ENCODE data around the gene DNAJC13. TPM values are rescaled to one million over a fixed set of nuclear protein-coding genes. Genes with fewer than 3 reads are reported as not detected.

The DNAJC13 gene
- total RNA-seq, 2 donors from 2014 or later: 36.3 to 39.5 TPM

- H3K36me3 Mint-ChIP-seq (ENCODE audit: insufficient read depth in 2 of 2): peaks cover 2 to 22% of the 10 kb centered on the region in 2 donors
- ATAC-seq (replicated peaks in 1 of 2) (no peak), DNase-seq (no peak)
- no peaks in the 10 kb centered on the region for H3K4me1 Mint-ChIP-seq (ENCODE audit: low read depth)
- H3K4me3 Mint-ChIP-seq: no peak overlapping the region
- H3K9me3 Mint-ChIP-seq: no peaks in the 10 kb centered on the region
- no peak overlapping the region for H3K27ac Mint-ChIP-seq
- no peaks in the 10 kb centered on the region for H3K27me3 Mint-ChIP-seq (ENCODE audit: low read depth)
Observed at GRCh38 chr3:132456136-132456535, 38.8 kb downstream of the DNAJC13 start.

DNA sequence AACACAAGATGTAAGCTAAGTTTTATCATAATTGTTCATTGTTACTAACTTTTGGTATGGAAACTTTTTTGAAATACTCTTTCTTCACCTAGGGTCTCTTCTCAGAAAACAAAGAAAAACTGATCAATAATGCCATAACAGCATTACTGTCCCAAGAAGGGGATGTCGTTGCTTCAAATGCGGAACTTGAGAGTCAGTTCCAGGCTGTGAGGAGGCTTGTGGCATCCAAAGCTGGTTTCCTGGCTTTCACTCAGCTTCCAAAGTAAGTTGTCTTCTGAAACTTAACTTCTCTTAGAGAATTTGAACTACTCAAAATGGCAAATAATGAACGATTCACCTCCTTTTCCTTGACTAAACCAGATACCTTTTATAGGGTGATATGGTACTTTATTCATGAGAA lies 39.3 kb downstream of the DNAJC13 start:
- no peaks in the 10 kb centered on the region for H3K4me1 Mint-ChIP-seq (ENCODE audit: low read depth)
- ATAC-seq (replicated peaks in 1 of 2) (no peak), DNase-seq (no peak)
- H3K4me3 Mint-ChIP-seq: no peak overlapping the region
- no peaks in the 10 kb centered on the region for H3K27me3 Mint-ChIP-seq (ENCODE audit: low read depth)
- no peaks in the 10 kb centered on the region for H3K9me3 Mint-ChIP-seq
- H3K36me3 Mint-ChIP-seq (ENCODE audit: insufficient read depth in 2 of 2): peaks cover 2 to 22% of the 10 kb centered on the region in 2 donors
- H3K27ac Mint-ChIP-seq: no peak overlapping the region

- H3K9me3 Mint-ChIP-seq: no peaks in the 10 kb centered on the region
- H3K27ac Mint-ChIP-seq: no peak overlapping the region
- no peaks in the 10 kb centered on the region for H3K4me1 Mint-ChIP-seq (ENCODE audit: low read depth)
- H3K4me3 Mint-ChIP-seq: no peak overlapping the region
- peaks cover 2 to 22% of the 10 kb centered on the region in 2 donors for H3K36me3 Mint-ChIP-seq (ENCODE audit: insufficient read depth in 2 of 2)
- no peak for ATAC-seq (replicated peaks in 1 of 2)
- DNase-seq: no peak
- no peaks in the 10 kb centered on the region for H3K27me3 Mint-ChIP-seq (ENCODE audit: low read depth)
Observed at GRCh38 chr3:132457286-132457685, 40.0 kb downstream of the DNAJC13 start.

DNA sequence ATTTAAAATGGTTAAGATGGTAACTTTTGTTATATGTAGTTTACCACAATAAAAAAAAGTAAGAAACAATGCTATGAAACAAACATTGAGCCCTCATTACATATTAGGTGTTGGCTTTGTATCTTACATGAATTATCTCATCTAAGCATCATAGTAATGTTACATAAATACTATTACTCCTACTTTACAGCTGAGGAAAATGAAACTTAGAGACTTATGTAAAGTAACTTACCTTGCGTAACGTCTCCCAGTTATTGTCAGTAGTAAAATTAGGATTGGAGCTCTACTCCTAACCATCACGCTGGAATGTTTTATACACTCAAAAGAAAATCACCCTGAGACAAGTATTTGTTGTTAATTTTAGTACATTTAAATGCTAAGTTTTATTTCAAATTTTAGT lies 42.2 kb downstream of the DNAJC13 start:
- Mint-ChIP-seq H3K9me3 (no peaks in the 10 kb centered on the region), H3K36me3 (ENCODE audit: insufficient read depth in 2 of 2) (peaks cover 2 to 21% of the 10 kb centered on the region in 2 donors), H3K4me3 (no peak overlapping the region), H3K27me3 (ENCODE audit: low read depth) (no peaks in the 10 kb centered on the region), H3K4me1 (ENCODE audit: low read depth) (no peaks in the 10 kb centered on the region), H3K27ac (no peak overlapping the region)
- DNase-seq: no peak
- ATAC-seq (replicated peaks in 1 of 2): no peak

- ATAC-seq (replicated peaks in 1 of 2) (no peak), DNase-seq (no peak)
- peaks cover 0 to 9% of the 10 kb centered on the region in 2 donors for H3K36me3 Mint-ChIP-seq (ENCODE audit: insufficient read depth in 2 of 2)
Observed at GRCh38 chr3:132461544-132461943, 44.2 kb downstream of the DNAJC13 start.

DNA sequence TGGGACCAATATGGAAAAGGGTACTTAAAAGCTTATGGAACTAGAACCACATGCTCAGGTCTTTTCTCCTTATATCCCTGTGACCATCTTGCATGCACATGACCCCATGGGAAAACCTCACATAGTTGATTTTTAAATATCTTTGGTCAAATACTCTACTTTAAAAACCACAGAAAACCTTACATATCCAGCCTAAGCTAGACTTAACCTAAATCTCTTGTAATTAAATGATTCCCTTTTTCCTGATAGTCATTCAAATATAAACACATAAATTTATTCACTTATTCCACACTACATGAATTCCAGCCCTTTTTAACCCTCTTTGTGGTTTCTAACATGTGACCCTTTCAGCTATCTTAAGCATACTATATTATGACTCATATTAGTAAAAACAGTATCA lies 46.8 kb downstream of the DNAJC13 start:
- peaks cover 1 to 11% of the 10 kb centered on the region in 2 donors for H3K36me3 Mint-ChIP-seq (ENCODE audit: insufficient read depth in 2 of 2)
- no peaks in the 10 kb centered on the region for H3K4me1 Mint-ChIP-seq (ENCODE audit: low read depth)
- no peaks in the 10 kb centered on the region for H3K27me3 Mint-ChIP-seq (ENCODE audit: low read depth)
- no peak overlapping the region for H3K4me3 Mint-ChIP-seq
- H3K27ac Mint-ChIP-seq: no peak overlapping the region
- DNase-seq (no peak), ATAC-seq (replicated peaks in 1 of 2) (no peak)
- no peaks in the 10 kb centered on the region for H3K9me3 Mint-ChIP-seq

More at GRCh38 chr3:132461544-132461943, 44.2 kb downstream of the DNAJC13 start:
- Mint-ChIP-seq H3K4me3 (no peak overlapping the region), H3K9me3 (no peaks in the 10 kb centered on the region), H3K4me1 (ENCODE audit: low read depth) (no peaks in the 10 kb centered on the region), H3K27me3 (ENCODE audit: low read depth) (no peaks in the 10 kb centered on the region), H3K27ac (no peak overlapping the region)

- no peaks in the 10 kb centered on the region for H3K9me3 Mint-ChIP-seq
- no peak overlapping the region for H3K27ac Mint-ChIP-seq
- no peaks in the 10 kb centered on the region for H3K4me1 Mint-ChIP-seq (ENCODE audit: low read depth)
- no peak overlapping the region for H3K4me3 Mint-ChIP-seq
- H3K36me3 Mint-ChIP-seq (ENCODE audit: insufficient read depth in 2 of 2): peaks cover 1 to 12% of the 10 kb centered on the region in 2 donors
- no peak for DNase-seq
- no peaks in the 10 kb centered on the region for H3K27me3 Mint-ChIP-seq (ENCODE audit: low read depth)
- no peak for ATAC-seq (replicated peaks in 1 of 2)
Observed at GRCh38 chr3:132469326-132469725, 52.0 kb downstream of the DNAJC13 start.

DNA sequence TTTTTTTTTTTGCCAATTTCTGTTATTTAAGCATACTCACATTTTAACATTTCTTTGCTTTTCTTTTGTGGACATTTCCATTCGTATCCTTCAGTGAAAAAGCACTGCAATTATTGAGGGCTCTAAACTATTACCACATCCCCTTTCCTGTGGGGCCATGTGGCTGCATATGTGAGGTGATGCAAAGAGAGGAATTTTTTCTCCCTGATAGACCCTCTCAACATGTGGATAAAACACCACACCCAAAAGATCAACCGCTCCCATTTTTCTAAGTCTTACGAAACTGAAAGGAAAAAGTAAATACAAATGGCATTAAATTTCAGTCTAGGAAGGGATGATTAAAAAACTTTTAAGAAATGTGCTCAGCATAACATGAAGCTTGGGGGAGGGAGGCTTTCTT lies 68.8 kb downstream of the DNAJC13 start:
- H3K27ac Mint-ChIP-seq: no peak overlapping the region
- no peak overlapping the region for H3K4me3 Mint-ChIP-seq
- DNase-seq (no peak), ATAC-seq (replicated peaks in 1 of 2) (no peak)
- no peaks in the 10 kb centered on the region for H3K9me3 Mint-ChIP-seq
- H3K4me1 Mint-ChIP-seq (ENCODE audit: low read depth): no peaks in the 10 kb centered on the region
- H3K27me3 Mint-ChIP-seq (ENCODE audit: low read depth): no peaks in the 10 kb centered on the region
- H3K36me3 Mint-ChIP-seq (ENCODE audit: insufficient read depth in 2 of 2): peaks cover 0 to 7% of the 10 kb centered on the region in 2 donors

GRCh38 chr3:132488151-132488550 lies 70.8 kb downstream of the DNAJC13 start:
- H3K36me3 Mint-ChIP-seq (ENCODE audit: insufficient read depth in 2 of 2): peaks cover 0 to 2% of the 10 kb centered on the region in 2 donors
- H3K27ac Mint-ChIP-seq: no peak overlapping the region
- DNase-seq (no peak), ATAC-seq (replicated peaks in 1 of 2) (no peak)
- H3K4me1 Mint-ChIP-seq (ENCODE audit: low read depth): no peaks in the 10 kb centered on the region
- H3K9me3 Mint-ChIP-seq: no peaks in the 10 kb centered on the region
- H3K4me3 Mint-ChIP-seq: no peak overlapping the region
- no peaks in the 10 kb centered on the region for H3K27me3 Mint-ChIP-seq (ENCODE audit: low read depth)

- DNase-seq: no peak
- Mint-ChIP-seq H3K36me3 (ENCODE audit: insufficient read depth in 2 of 2) (peaks cover 6 to 19% of the 10 kb centered on the region in 2 donors), H3K4me3 (no peak overlapping the region), H3K9me3 (no peaks in the 10 kb centered on the region), H3K27me3 (ENCODE audit: low read depth) (no peaks in the 10 kb centered on the region), H3K4me1 (ENCODE audit: low read depth) (no peaks in the 10 kb centered on the region), H3K27ac (no peak overlapping the region)
- no peak for ATAC-seq (replicated peaks in 1 of 2)
Observed at GRCh38 chr3:132499071-132499470, 81.8 kb downstream of the DNAJC13 start.

DNA sequence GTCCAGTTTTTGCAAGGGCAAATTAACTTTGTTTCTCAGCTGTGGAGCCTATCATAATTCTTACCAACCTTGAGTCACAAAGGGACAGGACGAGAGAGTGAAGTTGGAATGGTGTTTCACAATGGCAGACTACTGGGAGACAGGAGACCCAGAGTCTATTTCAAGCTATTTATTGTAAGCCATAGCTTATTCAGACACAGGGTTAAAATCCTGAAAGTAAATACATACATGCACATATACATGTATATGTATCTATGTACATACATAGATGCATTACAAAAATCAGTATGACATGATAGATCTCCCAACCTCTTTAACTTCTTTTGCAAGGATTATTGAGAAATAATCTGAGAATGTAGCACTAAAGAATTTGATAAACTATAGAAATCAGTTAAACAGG lies 86.3 kb downstream of the DNAJC13 start:
- H3K27ac Mint-ChIP-seq: no peak overlapping the region
- no peaks in the 10 kb centered on the region for H3K4me1 Mint-ChIP-seq (ENCODE audit: low read depth)
- DNase-seq: no peak
- H3K4me3 Mint-ChIP-seq: no peak overlapping the region
- peaks cover 6 to 19% of the 10 kb centered on the region in 2 donors for H3K36me3 Mint-ChIP-seq (ENCODE audit: insufficient read depth in 2 of 2)
- H3K9me3 Mint-ChIP-seq: no peaks in the 10 kb centered on the region
- no peaks in the 10 kb centered on the region for H3K27me3 Mint-ChIP-seq (ENCODE audit: low read depth)
- no peak for ATAC-seq (replicated peaks in 1 of 2)

DNA sequence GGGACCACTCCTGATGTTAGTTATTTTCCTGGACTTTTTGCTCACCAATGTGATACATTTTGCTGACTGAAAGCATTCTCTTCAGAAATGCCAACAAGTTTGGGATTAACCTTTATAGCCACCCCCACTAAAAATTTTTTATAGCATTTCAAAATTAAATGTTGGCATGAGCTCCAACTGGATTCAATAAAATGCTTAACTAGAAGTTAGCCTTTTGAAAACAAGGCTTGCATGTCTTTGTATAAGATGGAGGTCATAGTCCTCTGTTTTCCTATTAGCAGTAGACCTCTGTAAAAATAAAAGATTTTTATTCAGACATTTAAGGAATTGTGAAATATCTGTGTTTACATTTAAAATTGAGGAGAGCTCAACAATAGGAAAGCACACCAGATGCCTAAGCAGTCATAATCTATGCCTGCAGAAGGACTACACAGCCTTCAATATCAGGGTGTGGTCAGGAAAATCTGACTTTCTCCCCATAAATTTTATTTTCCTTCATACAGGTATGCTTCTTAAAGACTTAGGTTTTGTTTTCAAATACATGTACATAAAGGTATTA lies 87.2 kb downstream of the DNAJC13 start:
- no peaks in the 10 kb centered on the region for H3K4me1 Mint-ChIP-seq (ENCODE audit: low read depth)
- peaks cover 6 to 19% of the 10 kb centered on the region in 2 donors for H3K36me3 Mint-ChIP-seq (ENCODE audit: insufficient read depth in 2 of 2)
- no peak overlapping the region for H3K4me3 Mint-ChIP-seq
- DNase-seq: no peak
- ATAC-seq (replicated peaks in 1 of 2): no peak
- H3K27me3 Mint-ChIP-seq (ENCODE audit: low read depth): no peaks in the 10 kb centered on the region
- H3K9me3 Mint-ChIP-seq: no peaks in the 10 kb centered on the region
- no peak overlapping the region for H3K27ac Mint-ChIP-seq

DNA sequence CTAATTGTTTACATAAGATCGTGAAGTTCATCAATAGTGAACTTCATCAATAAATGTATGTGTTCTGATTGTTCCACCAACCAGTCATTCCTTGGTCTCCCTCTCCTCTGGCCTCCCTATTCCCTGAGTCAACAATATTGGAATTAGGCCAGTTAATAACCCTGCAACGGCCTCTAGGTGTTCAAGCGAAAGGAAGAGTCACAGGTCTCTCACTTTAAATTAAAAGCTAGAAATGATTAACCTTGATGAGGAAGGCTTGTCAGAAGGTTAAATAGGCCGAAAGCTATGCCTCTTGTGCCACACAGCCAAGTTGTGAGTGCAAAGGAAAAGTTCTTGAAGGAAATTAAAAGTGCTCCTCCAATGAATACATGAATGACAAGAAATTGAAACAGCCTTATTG lies 90.4 kb downstream of the DNAJC13 start:
- H3K27ac Mint-ChIP-seq: no peak overlapping the region
- H3K4me1 Mint-ChIP-seq (ENCODE audit: low read depth): no peaks in the 10 kb centered on the region
- H3K9me3 Mint-ChIP-seq: no peaks in the 10 kb centered on the region
- H3K36me3 Mint-ChIP-seq (ENCODE audit: insufficient read depth in 2 of 2): peaks cover 5 to 13% of the 10 kb centered on the region in 2 donors
- ATAC-seq (replicated peaks in 1 of 2): no peak
- no peaks in the 10 kb centered on the region for H3K27me3 Mint-ChIP-seq (ENCODE audit: low read depth)
- no peak for DNase-seq
- H3K4me3 Mint-ChIP-seq: no peak overlapping the region

GRCh38 chr3:132509096-132509495 lies 91.8 kb downstream of the DNAJC13 start:
- no peak overlapping the region for H3K27ac Mint-ChIP-seq

More at GRCh38 chr3:132509096-132509495, 91.8 kb downstream of the DNAJC13 start:
- no peaks in the 10 kb centered on the region for H3K9me3 Mint-ChIP-seq
- DNase-seq: no peak
- no peak for ATAC-seq (replicated peaks in 1 of 2)
- no peak overlapping the region for H3K4me3 Mint-ChIP-seq
- H3K27me3 Mint-ChIP-seq (ENCODE audit: low read depth): no peaks in the 10 kb centered on the region
- no peaks in the 10 kb centered on the region for H3K4me1 Mint-ChIP-seq (ENCODE audit: low read depth)
- peaks cover 4 to 9% of the 10 kb centered on the region in 2 donors for H3K36me3 Mint-ChIP-seq (ENCODE audit: insufficient read depth in 2 of 2)

Data from activated T-cell treated with anti-CD3 and anti-CD28 coated beads, Interleukin-2, amount 50 U/mL, for 72 hours (primary cell).